Loucy (cell line): ENCODE data around the gene GJA4.
"Not testable (repeated sequence)": the region's sequence is repeated elsewhere in the genome, so short reads cannot be mapped to it uniquely, and the experiment has no call there.

Experiments
- H2AFZ ChIP-seq: fragments of 200-600 bp; sonication (generic); 2 replicates; pipeline ENCODE4 v1.6.0; 2016; ENCODE audit warnings: antibody characterized with exemption, mild to moderate bottlenecking, low read length, moderate library complexity
- H3F3A ChIP-seq: fragments of 200-600 bp; 2 replicates; pipeline ENCODE4 v1.6.0; 2016; ENCODE audit warnings: antibody characterized with exemption, low read depth, mild to moderate bottlenecking
- H3K27me3 ChIP-seq: fragments of 200-600 bp; sonication (generic); 2 replicates; pipeline ENCODE4 v1.6.1; 2014; ENCODE audit warnings: low read length, mild to moderate bottlenecking; ENCODE audit not compliant: insufficient read depth, poor library complexity, severe bottlenecking
- H3K36me3 ChIP-seq: fragments of 200-600 bp; sonication (generic); 2 replicates; pipeline ENCODE4 v1.6.1; 2016; ENCODE audit warnings: low read length; ENCODE audit not compliant: insufficient read depth
- H3K4me1 ChIP-seq: fragments of 200-600 bp; sonication (generic); 2 replicates; pipeline ENCODE4 v1.5.1; 2014; ENCODE audit warnings: low read length, mild to moderate bottlenecking; ENCODE audit not compliant: insufficient read depth, poor library complexity, severe bottlenecking
- H3K4me2 ChIP-seq: fragments of 200-600 bp; sonication (generic); 2 replicates; pipeline ENCODE4 v1.6.0; 2014; ENCODE audit warnings: antibody characterized with exemption, low read length, low read depth, mild to moderate bottlenecking; ENCODE audit not compliant: poor library complexity, severe bottlenecking
- H3K4me3 ChIP-seq: fragments of 200-600 bp; sonication (generic); 2 replicates; pipeline ENCODE4 v1.5.1; 2014; ENCODE audit warnings: low read length, mild to moderate bottlenecking, mixed read lengths; ENCODE audit not compliant: poor library complexity, severe bottlenecking
- H3K79me2 ChIP-seq: fragments of 200-600 bp; sonication (generic); 2 replicates; pipeline ENCODE4 v1.6.1; 2014; ENCODE audit warnings: low read length; ENCODE audit not compliant: insufficient read depth
- H3K9ac ChIP-seq: fragments of 200-600 bp; sonication (generic); 2 replicates; pipeline ENCODE4 v1.6.0; 2014; ENCODE audit warnings: mild to moderate bottlenecking, low read depth, low read length, moderate library complexity; ENCODE audit not compliant: poor library complexity, severe bottlenecking
- H3K9me2 ChIP-seq: fragments of 200-600 bp; sonication (generic); replicated peaks from 2 replicates; pipeline ENCODE4 v1.6.1; 2016; ENCODE audit warnings: low read depth, low read length, mixed read lengths
- H3K9me3 ChIP-seq: fragments of 200-600 bp; sonication (generic); 2 replicates; pipeline ENCODE4 v1.6.1; 2014; ENCODE audit warnings: mild to moderate bottlenecking, antibody characterized with exemption, low read length, low read depth; ENCODE audit not compliant: insufficient read depth
- H4K20me1 ChIP-seq: fragments of 200-600 bp; sonication (generic); 2 replicates; pipeline ENCODE4 v1.6.0; 2014; ENCODE audit warnings: antibody characterized with exemption, low read length, mild to moderate bottlenecking; ENCODE audit not compliant: insufficient read depth, poor library complexity, severe bottlenecking
- CTCF ChIP-seq: fragments of 200-600 bp; sonication (generic); conservative IDR thresholded peaks from 2 replicates; pipeline ENCODE4 v1.5.1; 2014; ENCODE audit warnings: mild to moderate bottlenecking, antibody characterized with exemption, low read length
- EZH2phosphoT487 ChIP-seq: fragments of 200-600 bp; IDR thresholded peaks from 2 replicates; pipeline ENCODE4 v1.6.1; 2018; ENCODE audit warnings: antibody characterized with exemption, mild to moderate bottlenecking, moderate library complexity, borderline replicate concordance

The GJA4 gene

DNA sequence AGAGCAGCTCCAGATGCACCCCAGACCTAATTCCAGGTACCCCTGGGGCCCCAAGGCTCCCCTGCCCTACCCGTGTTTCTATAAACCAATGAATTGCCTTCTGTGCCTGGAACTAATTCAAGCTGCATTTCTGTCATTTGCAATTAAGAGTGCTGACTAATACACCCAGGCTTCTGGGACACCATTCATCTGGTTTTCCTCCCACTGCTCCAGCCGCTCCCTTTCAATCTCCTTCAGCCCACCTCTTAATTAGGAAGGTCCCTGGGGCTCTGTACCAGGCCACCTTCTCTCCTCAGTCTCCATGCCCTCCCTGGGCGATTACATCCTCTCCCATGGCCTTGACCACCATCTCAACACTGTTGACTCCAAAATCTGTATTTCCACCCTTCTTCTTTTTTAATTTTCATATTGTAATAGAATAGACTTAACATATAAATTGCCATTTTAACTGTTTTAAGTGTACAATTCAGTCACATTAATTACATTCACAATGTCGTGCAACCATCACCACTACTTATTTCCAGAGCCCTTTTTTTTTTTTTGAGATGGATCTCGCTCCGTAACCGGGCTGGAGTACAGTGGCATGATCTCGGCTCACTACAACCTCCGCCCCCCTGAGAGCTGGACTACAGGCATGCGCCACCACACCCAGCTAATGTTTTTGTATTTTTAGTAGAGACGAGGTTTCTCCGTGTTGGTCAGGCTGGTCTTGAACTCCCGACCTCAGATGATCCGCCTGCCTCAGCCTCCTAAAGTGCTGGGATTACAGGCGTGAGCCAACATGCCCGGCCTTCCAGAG, 21.0 kb upstream of the GJA4 start:
- Histone ChIP-seq H2AFZ (no peak overlapping the region), H3K4me3 (no peak overlapping the region), H3K9me2 (no peaks in the 10 kb centered on the region), H3K4me1 (no peaks in the 10 kb centered on the region), H3K4me2 (no peak overlapping the region), H3K9me3 (no peaks in the 10 kb centered on the region), H3K79me2 (no peaks in the 10 kb centered on the region), H3K27me3 (no peaks in the 10 kb centered on the region), H3K36me3 (no peaks in the 10 kb centered on the region), H3K9ac (no peak overlapping the region), H3F3A (no peaks in the 10 kb centered on the region), H4K20me1 (no peaks in the 10 kb centered on the region)
- TF ChIP-seq CTCF (no peak), EZH2phosphoT487 (no peak)

- H3K9ac ChIP-seq, H3K9me2 ChIP-seq, H4K20me1 ChIP-seq, H3K4me2 ChIP-seq, H3K4me1 ChIP-seq, H3K27me3 ChIP-seq, H2AFZ ChIP-seq, H3K36me3 ChIP-seq, H3F3A ChIP-seq, H3K9me3 ChIP-seq, H3K4me3 ChIP-seq, H3K79me2 ChIP-seq: not testable (repeated sequence)
Measured at GRCh38 chr1:34773114-34773513, 19.7 kb upstream of the GJA4 start.

DNA sequence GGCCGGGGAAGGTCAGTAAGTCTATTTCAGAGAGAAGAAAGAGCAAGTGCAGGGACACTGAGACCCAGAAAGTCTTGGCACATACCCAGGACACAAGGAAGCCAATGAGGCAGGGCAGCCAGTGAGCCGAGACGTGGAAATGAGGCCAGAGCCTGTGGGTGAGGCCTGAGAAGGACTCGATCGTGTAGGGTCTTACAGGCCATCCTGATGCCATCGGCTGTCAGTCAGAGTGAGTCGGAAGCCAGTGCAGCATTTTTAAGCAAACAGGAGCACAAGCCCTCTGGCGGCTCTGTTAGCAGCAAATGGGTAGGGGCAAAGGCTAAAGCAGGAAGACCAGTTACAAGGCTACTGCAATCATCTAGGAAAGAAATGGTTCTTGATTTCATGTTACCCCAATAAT, 17.8 kb upstream of the GJA4 start:
- TF ChIP-seq CTCF (no peak), EZH2phosphoT487 (no peak)
- H3K9me2 ChIP-seq, result no peaks in the 10 kb centered on the region
- no peak overlapping the region for H2AFZ ChIP-seq

GRCh38 chr1:34776911-34777310, 15.9 kb upstream of the GJA4 start:
- no peak overlapping the region for H3K9ac ChIP-seq
- no peak overlapping the region for H3K4me2 ChIP-seq
- no peaks in the 10 kb centered on the region for H3F3A ChIP-seq
- no peaks in the 10 kb centered on the region for H3K9me2 ChIP-seq
- H3K4me1 ChIP-seq, result no peaks in the 10 kb centered on the region
- no peaks in the 10 kb centered on the region for H4K20me1 ChIP-seq
- no peaks in the 10 kb centered on the region for H3K9me3 ChIP-seq
- TF ChIP-seq EZH2phosphoT487 (no peak), CTCF (no peak)
- H2AFZ ChIP-seq, result no peak overlapping the region
- H3K27me3 ChIP-seq, result no peaks in the 10 kb centered on the region
- H3K36me3 ChIP-seq, result no peaks in the 10 kb centered on the region
- H3K4me3 ChIP-seq, result no peak overlapping the region
- H3K79me2 ChIP-seq, result no peaks in the 10 kb centered on the region

More for the DNA sequence above, 17.8 kb upstream of the GJA4 start:
- Histone ChIP-seq H3K4me2 (no peak overlapping the region), H3F3A (no peaks in the 10 kb centered on the region), H3K4me3 (no peak overlapping the region), H3K27me3 (no peaks in the 10 kb centered on the region), H3K4me1 (no peaks in the 10 kb centered on the region), H3K9ac (no peak overlapping the region), H3K79me2 (no peaks in the 10 kb centered on the region), H3K36me3 (no peaks in the 10 kb centered on the region), H4K20me1 (no peaks in the 10 kb centered on the region), H3K9me3 (no peaks in the 10 kb centered on the region)
